K562 (cell line): ENCODE measurements around the gene TFRC. TPM values are rescaled to one million over a fixed set of nuclear protein-coding genes. Genes with fewer than 3 reads are reported as not detected.

Source experiments
- ARHGAP35 ChIP-seq: fragments of 450-650 bp; IDR thresholded peaks from 2 replicates; pipeline ENCODE4 v1.6.1; 2018; ENCODE audit not compliant: partially characterized antibody
- CBFB ChIP-seq: sonication (generic); formaldehyde crosslinking; IDR thresholded peaks from 2 replicates; pipeline ENCODE4 v1.4.0; 2020; ENCODE audit warnings: mild to moderate bottlenecking, missing genetic modification reagents
- CUX1 ChIP-seq: fragments of 200-800 bp; sonication (Bioruptor generic); IDR thresholded peaks from 2 replicates; pipeline ENCODE4 v1.6.1; 2016; ENCODE audit warnings: missing genetic modification characterization, missing compliant biosample characterization
- KAT8 ChIP-seq: fragments of 450-650 bp; IDR thresholded peaks from 2 replicates; pipeline ENCODE4 v1.6.1; 2016; ENCODE audit warnings: low read depth, mild to moderate bottlenecking
- MCM5 ChIP-seq: fragments of 450-650 bp; IDR thresholded peaks from 2 replicates; pipeline ENCODE4 v1.6.1; 2016; ENCODE audit warnings: low read depth
- MTA3 ChIP-seq: fragments of 450-650 bp; formaldehyde crosslinking; IDR thresholded peaks from 2 replicates; pipeline ENCODE4 v1.6.1; 2017; ENCODE audit warnings: mild to moderate bottlenecking, borderline replicate concordance
- NBN ChIP-seq: fragments of 450-650 bp; IDR thresholded peaks from 2 replicates; pipeline ENCODE4 v1.6.1; 2016; ENCODE audit warnings: low read depth, mild to moderate bottlenecking
- NFRKB ChIP-seq: fragments of 450-650 bp; IDR thresholded peaks from 2 replicates; pipeline ENCODE4 v1.6.1; 2016; ENCODE audit warnings: low read depth
- NR2C1 ChIP-seq, 2 experiments: fragments of 450-650 bp; IDR thresholded peaks; 2 replicates each; pipeline ENCODE4 v1.6.1; 2017; ENCODE audit warnings: mild to moderate bottlenecking in 2 of 2, antibody characterized with exemption in 1 of 2, inconsistent platforms in 1 of 2, missing compliant biosample characterization in 1 of 2, missing genetic modification characterization in 1 of 2
- PURB ChIP-seq: sonication (generic); formaldehyde crosslinking; IDR thresholded peaks from 2 replicates; pipeline ENCODE4 v1.9.0; 2021; ENCODE audit warnings: low read depth, mild to moderate bottlenecking, missing genetic modification reagents
- RBFOX2 ChIP-seq: fragments of 200-400 bp; formaldehyde crosslinking; IDR thresholded peaks from 2 replicates; pipeline ENCODE4 v1.6.1; 2017; ENCODE audit warnings: low read depth, mild to moderate bottlenecking, low read length, moderate library complexity
- SLC30A9 ChIP-seq: fragments of 250-450 bp; sonication (Bioruptor Pico); IDR thresholded peaks from 2 replicates; pipeline ENCODE4 v1.8.0; 2022; ENCODE audit warnings: mild to moderate bottlenecking, moderate library complexity
- TSC22D4 ChIP-seq: fragments of 450-650 bp; IDR thresholded peaks from 2 replicates; pipeline ENCODE4 v1.6.1; 2016; ENCODE audit warnings: missing genetic modification characterization, missing biosample characterization, control low read depth
- YBX1 ChIP-seq: fragments of 450-650 bp; IDR thresholded peaks from 2 replicates; pipeline ENCODE4 v1.7.1; 2016; ENCODE audit warnings: mild to moderate bottlenecking
- ZBTB7A ChIP-seq: IDR thresholded peaks from 2 replicates; pipeline ENCODE4 v1.6.1; 2011; ENCODE audit warnings: low read depth, mild to moderate bottlenecking, low read length, moderate library complexity, borderline replicate concordance; ENCODE audit not compliant: control insufficient read depth
- ZNF239 ChIP-seq: fragments of 250-450 bp; sonication (Bioruptor Pico); IDR thresholded peaks from 2 replicates; pipeline ENCODE4 v1.4.0; 2020; ENCODE audit warnings: mild to moderate bottlenecking
- ZNF431 ChIP-seq: sonication (generic); formaldehyde crosslinking; IDR thresholded peaks from 2 replicates; pipeline ENCODE4 v1.8.0; 2022; ENCODE audit warnings: mild to moderate bottlenecking, missing genetic modification reagents
- polyA plus RNA-seq, 8 experiments: library from polyadenylated mRNA; depleted of rRNA in 4 of 8; stranded (reverse) in 5 of 8; unstranded in 3 of 8; fragments of >200 nt; fragmentation: Nextera tagmentation in 2 of 8; fragmentation: Illumina TruSeq in 1 of 8; extraction: Ambion mirVana in 2 of 8; extraction: Trizol in 1 of 8; gene quantifications; 2 replicates each; pipeline versions ENCODE4 v1.2.1 to v1.2.3, GENCODE V29; 2011 to 2014; ENCODE audit warnings: inconsistent platforms in 1 of 8, missing spikeins in 1 of 8
- total RNA-seq, 7 experiments: library from RNA; depleted of rRNA in 6 of 7; stranded (reverse); fragments of >200 nt in 6 of 7; fragmentation: Illumina TruSeq in 2 of 7; extraction: Trizol in 2 of 7; gene quantifications; 2 replicates each; pipeline versions ENCODE4 v1.2.1 to v1.2.3, GENCODE V29; 2011 to 2021; ENCODE audit warnings: low replicate concordance in 1 of 7
- TF ChIP-seq, protein P1 (sequence below): fragments of 200-800 bp; sonication (Bioruptor generic); IDR thresholded peaks from 2 replicates; pipeline ENCODE4 v1.6.1; 2017; ENCODE audit warnings: missing genetic modification characterization, missing compliant biosample characterization
- TF ChIP-seq, protein P2 (sequence below), 2 experiments: IDR thresholded peaks in 1 of 2; conservative IDR thresholded peaks in 1 of 2; 2 replicates each; pipeline ENCODE4 v1.6.1; 2016; ENCODE audit warnings: low read depth in 2 of 2, mild to moderate bottlenecking in 1 of 2, missing compliant biosample characterization in 1 of 2, missing genetic modification characterization in 1 of 2, moderate library complexity in 1 of 2

TFRC gene
- total and polyA plus RNA-seq, 9 of the 15 experiments (the other 6 are each of a cell fraction or from before 2014, with no cell fraction given) = 149 to 679 (median 332) TPM

DNA sequence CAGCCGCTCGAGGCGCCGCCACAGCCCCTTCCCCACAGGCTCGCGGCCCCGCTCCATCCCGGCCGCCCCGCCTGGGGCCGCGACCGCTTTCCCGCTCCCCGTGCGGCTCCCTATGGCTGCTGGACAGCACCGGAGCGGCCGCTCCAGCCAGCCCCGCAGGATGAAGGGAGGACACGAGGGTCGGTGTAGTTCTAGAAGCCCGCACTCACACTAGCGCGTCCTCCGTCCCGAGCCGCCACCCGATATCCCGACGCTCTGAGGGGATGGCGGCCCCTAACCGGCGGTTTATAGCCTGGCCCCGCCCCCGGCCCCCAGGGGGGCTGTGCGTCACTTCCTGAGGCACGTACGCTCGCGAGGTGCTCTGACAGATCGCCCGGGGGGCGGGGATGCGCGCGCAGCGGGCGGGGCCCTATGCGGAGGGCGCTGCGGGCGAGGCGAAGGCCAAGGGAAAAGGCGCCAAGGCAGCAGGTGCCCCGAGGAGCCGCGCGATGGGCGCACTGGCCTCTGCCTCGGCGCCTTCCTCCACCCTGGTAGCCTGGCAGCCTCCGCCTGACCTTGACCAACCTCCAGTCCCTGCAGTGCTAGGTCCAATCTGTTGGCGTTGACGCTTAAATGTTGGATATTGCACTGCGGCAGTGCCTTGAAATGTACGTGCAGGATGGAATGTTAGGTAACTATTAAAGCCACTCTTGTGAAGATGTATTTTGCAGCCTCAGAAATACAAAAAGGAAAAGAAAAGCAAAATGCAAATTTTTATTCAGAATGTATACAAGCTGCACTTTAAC, at the start of gene TFRC (continued):
- TF ChIP-seq, protein P1, sequence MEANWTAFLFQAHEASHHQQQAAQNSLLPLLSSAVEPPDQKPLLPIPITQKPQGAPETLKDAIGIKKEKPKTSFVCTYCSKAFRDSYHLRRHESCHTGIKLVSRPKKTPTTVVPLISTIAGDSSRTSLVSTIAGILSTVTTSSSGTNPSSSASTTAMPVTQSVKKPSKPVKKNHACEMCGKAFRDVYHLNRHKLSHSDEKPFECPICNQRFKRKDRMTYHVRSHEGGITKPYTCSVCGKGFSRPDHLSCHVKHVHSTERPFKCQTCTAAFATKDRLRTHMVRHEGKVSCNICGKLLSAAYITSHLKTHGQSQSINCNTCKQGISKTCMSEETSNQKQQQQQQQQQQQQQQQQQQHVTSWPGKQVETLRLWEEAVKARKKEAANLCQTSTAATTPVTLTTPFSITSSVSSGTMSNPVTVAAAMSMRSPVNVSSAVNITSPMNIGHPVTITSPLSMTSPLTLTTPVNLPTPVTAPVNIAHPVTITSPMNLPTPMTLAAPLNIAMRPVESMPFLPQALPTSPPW (CRISPR knock-in tag) = peak; percentile 99
- TF ChIP-seq MTA3 (peak; percentile 99), KAT8 (no peak), NBN (no peak), CUX1 (no peak), YBX1 (no peak), ZNF239 (no peak), ZNF431 (CRISPR knock-in tag) (peak; percentile 64; the same call in 1 of the 2 replicates), RBFOX2 (peak; percentile 100), SLC30A9 (CRISPR knock-in tag) (no peak), ARHGAP35 (peak; percentile 79), MCM5 (no peak), PURB (no peak), CBFB (0 out of 2 replicates have a peak, but pooled peaks have one; percentile 62), NFRKB (peak; percentile 61; the same call in 1 of the 2 replicates), ZBTB7A (peak; percentile 86), TSC22D4 (tag) (no peak), NR2C1 (IDR thresholded peaks at IDR 0.05) (no peak), NR2C1 (tag; IDR thresholded peaks at IDR 0.05) (no peak)
- TF ChIP-seq, protein P2, sequence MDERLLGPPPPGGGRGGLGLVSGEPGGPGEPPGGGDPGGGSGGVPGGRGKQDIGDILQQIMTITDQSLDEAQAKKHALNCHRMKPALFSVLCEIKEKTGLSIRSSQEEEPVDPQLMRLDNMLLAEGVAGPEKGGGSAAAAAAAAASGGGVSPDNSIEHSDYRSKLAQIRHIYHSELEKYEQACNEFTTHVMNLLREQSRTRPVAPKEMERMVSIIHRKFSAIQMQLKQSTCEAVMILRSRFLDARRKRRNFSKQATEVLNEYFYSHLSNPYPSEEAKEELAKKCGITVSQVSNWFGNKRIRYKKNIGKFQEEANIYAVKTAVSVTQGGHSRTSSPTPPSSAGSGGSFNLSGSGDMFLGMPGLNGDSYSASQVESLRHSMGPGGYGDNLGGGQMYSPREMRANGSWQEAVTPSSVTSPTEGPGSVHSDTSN (CRISPR knock-in tag; IDR thresholded peaks at IDR 0.05; ENCODE audit: low read depth) = no peak
- TF ChIP-seq, protein P2 (tag; conservative IDR thresholded peaks at IDR 0.05; ENCODE audit: low read depth) = no peak
